Osteoblast (primary cell): Measurements from ENCODE around the gene TACR2. TPM values are rescaled to one million over a fixed set of nuclear protein-coding genes. Genes with fewer than 3 reads are reported as not detected.

ENCODE experiments used
- DNase-seq: peaks from one replicate; pipeline ENCODE4 v3.0.0; 2011; ENCODE audit warnings: low spot score, mixed read lengths; ENCODE audit not compliant: insufficient read length; ENCODE audit errors: missing footprints
- H2AFZ ChIP-seq: 2 replicates; pipeline ENCODE4 v1.6.0; 2011; ENCODE audit warnings: mild to moderate bottlenecking, low read length
- H3K27ac ChIP-seq: 2 replicates; pipeline ENCODE4 v1.5.1; 2011; ENCODE audit warnings: mild to moderate bottlenecking, low read depth, low read length, moderate library complexity
- H3K27me3 ChIP-seq: 2 replicates; pipeline ENCODE4 v1.6.0; 2012; ENCODE audit warnings: mild to moderate bottlenecking, control low read depth, inconsistent platforms, low read length, moderate library complexity; ENCODE audit not compliant: insufficient read depth
- H3K36me3 ChIP-seq: 2 replicates; pipeline ENCODE4 v1.5.1; 2011; ENCODE audit warnings: mild to moderate bottlenecking, low read length, control low read depth, moderate library complexity; ENCODE audit not compliant: insufficient read depth
- H3K4me1 ChIP-seq: 2 replicates; pipeline ENCODE4 v1.5.1; 2011; ENCODE audit warnings: mild to moderate bottlenecking, low read length, control low read depth, moderate library complexity; ENCODE audit not compliant: insufficient read depth
- H3K4me2 ChIP-seq: 2 replicates; pipeline ENCODE4 v1.6.0; 2011; ENCODE audit warnings: mild to moderate bottlenecking, low read length; ENCODE audit not compliant: insufficient read depth
- H3K4me3 ChIP-seq: fragments of 200-600 bp; sonication (generic); 3 replicates; pipeline ENCODE4 v1.5.1; 2012; ENCODE audit warnings: mild to moderate bottlenecking, low read length, inconsistent platforms; ENCODE audit not compliant: insufficient read depth
- H3K79me2 ChIP-seq: 2 replicates; pipeline ENCODE4 v1.6.0; 2012; ENCODE audit warnings: mild to moderate bottlenecking, low read length, control low read depth, inconsistent platforms; ENCODE audit not compliant: insufficient read depth
- H3K9me3 ChIP-seq: 2 replicates; pipeline ENCODE4 v1.5.1; 2011; ENCODE audit warnings: low read depth, low read length, control low read depth
- H4K20me1 ChIP-seq: 2 replicates; pipeline ENCODE4 v1.6.0; 2012; ENCODE audit warnings: mild to moderate bottlenecking, low read length, control low read depth; ENCODE audit not compliant: insufficient read depth
- CTCF ChIP-seq: IDR thresholded peaks from 2 replicates; pipeline ENCODE4 v1.5.1; 2011; ENCODE audit warnings: mild to moderate bottlenecking, low read depth, low read length, moderate library complexity; ENCODE audit errors: extremely low read depth
- total RNA-seq: library from RNA; depleted of rRNA; stranded (reverse); fragments of >200 nt; gene quantifications from 2 replicates; pipeline ENCODE4 v1.2.3, GENCODE V29; 2012

Gene TACR2
- total RNA-seq, 1 donor: 0.36 TPM

DNA sequence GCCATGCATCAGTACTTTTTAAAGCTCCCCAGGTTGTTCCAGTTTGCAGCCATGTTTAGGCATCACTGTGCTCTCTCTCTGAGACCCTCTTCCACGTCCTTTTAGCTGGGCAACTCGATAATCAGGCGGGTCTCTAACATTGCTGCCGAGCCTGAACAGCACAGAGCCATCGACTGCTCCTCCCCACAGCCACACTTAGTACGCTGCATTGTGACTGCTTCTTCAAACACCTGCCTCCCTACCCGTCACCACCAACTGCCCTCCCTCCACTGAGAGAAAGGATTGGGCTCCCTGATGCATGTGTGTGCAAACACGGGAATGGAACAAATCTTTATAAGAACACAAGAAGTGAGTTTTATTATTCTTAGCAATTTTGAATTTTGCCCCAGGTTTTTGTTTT, 11.4 kb upstream of the TACR2 start:
- no peak overlapping the region for H3K4me3 ChIP-seq
- H4K20me1 ChIP-seq: no peaks in the 10 kb centered on the region
- DNase-seq: no peak
- peaks cover 7% of the 10 kb centered on the region for H3K27me3 ChIP-seq
- no peaks in the 10 kb centered on the region for H3K79me2 ChIP-seq
- no peaks in the 10 kb centered on the region for H3K36me3 ChIP-seq
- TF ChIP-seq CTCF: no peak
- no peak overlapping the region for H2AFZ ChIP-seq
- no peaks in the 10 kb centered on the region for H3K4me1 ChIP-seq
- no peak overlapping the region for H3K27ac ChIP-seq
- no peaks in the 10 kb centered on the region for H3K9me3 ChIP-seq
- H3K4me2 ChIP-seq: no peak overlapping the region

GRCh38 chr10:69426376-69426727, 9.6 kb upstream of the TACR2 start:
- TF ChIP-seq CTCF: no peak
- no peaks in the 10 kb centered on the region for H3K79me2 ChIP-seq
- no peaks in the 10 kb centered on the region for H4K20me1 ChIP-seq
- H3K4me2 ChIP-seq: no peak overlapping the region
- H2AFZ ChIP-seq: no peak overlapping the region
- H3K4me1 ChIP-seq: no peaks in the 10 kb centered on the region
- H3K9me3 ChIP-seq: no peaks in the 10 kb centered on the region
- DNase-seq: no peak
- peaks cover 18% of the 10 kb centered on the region for H3K27me3 ChIP-seq
- no peak overlapping the region for H3K4me3 ChIP-seq
- H3K36me3 ChIP-seq: no peaks in the 10 kb centered on the region
- H3K27ac ChIP-seq: no peak overlapping the region

GRCh38 chr10:69425511-69426298, 9.0 kb upstream of the TACR2 start:
- Histone ChIP-seq H3K4me1 (no peaks in the 10 kb centered on the region), H3K4me3 (no peak overlapping the region), H3K79me2 (no peaks in the 10 kb centered on the region), H4K20me1 (no peaks in the 10 kb centered on the region), H3K4me2 (no peak overlapping the region), H2AFZ (no peak overlapping the region), H3K36me3 (no peaks in the 10 kb centered on the region), H3K27me3 (peaks cover 18% of the 10 kb centered on the region), H3K27ac (no peak overlapping the region), H3K9me3 (no peaks in the 10 kb centered on the region)
- no peak for DNase-seq
- no peak for TF ChIP-seq CTCF

GRCh38 chr10:69425041-69425440, 8.3 kb upstream of the TACR2 start:
- Histone ChIP-seq H3K4me2 (no peak overlapping the region), H3K36me3 (no peaks in the 10 kb centered on the region), H3K79me2 (no peaks in the 10 kb centered on the region), H3K9me3 (no peaks in the 10 kb centered on the region), H3K27ac (no peak overlapping the region), H3K27me3 (peaks cover 18% of the 10 kb centered on the region), H4K20me1 (no peaks in the 10 kb centered on the region), H3K4me1 (no peaks in the 10 kb centered on the region), H3K4me3 (no peak overlapping the region), H2AFZ (no peak overlapping the region)
- no peak for DNase-seq
- TF ChIP-seq CTCF: no peak
